Tibial nerve (tissue), 3 donors: Measurements from ENCODE around the gene TFEB.

Source experiments
- CTCF ChIP-seq, 5 experiments: fragments of 200-600 bp in 3 of 5; fragments of 450-650 bp in 2 of 5; sonication (generic) in 3 of 5; IDR thresholded peaks; one replicate each; pipeline ENCODE4 v1.5.1; 2016 to 2019; ENCODE audit warnings: antibody characterized with exemption in 5 of 5, mild to moderate bottlenecking in 3 of 5, moderate library complexity in 2 of 5
- POLR2A ChIP-seq, 2 donors: fragments of 450-650 bp; IDR thresholded peaks; one replicate each; pipeline ENCODE4 v1.6.1; 2017; ENCODE audit warnings: antibody characterized with exemption in 2 of 2, mild to moderate bottlenecking in 2 of 2, moderate library complexity in 2 of 2

GRCh38 chr6:41690541-41691330 is 44.7 kb downstream of the TFEB start:
- TF ChIP-seq CTCF (IDR thresholded peaks at IDR 0.05) (no peak), POLR2A (IDR thresholded peaks at IDR 0.05) (no peak)
